Astrocyte of the cerebellum (primary cell): Measurements from ENCODE around the gene ABCC1.

Experiments
- DNase-seq: peaks from one replicate; pipeline ENCODE4 v3.0.0-alpha.2; 2011; ENCODE audit warnings: low read depth
- H3K4me3 ChIP-seq: 2 replicates; pipeline ENCODE4 v1.5.1; 2011; ENCODE audit warnings: mild to moderate bottlenecking, low read depth, low read length, moderate library complexity
- in situ Hi-C: cut with HindIII; loops from 2 replicates; pipeline ENCODE4 v1.10.0; 2017; ENCODE audit warnings: low sequenced_read_pairs
- TF ChIP-seq, protein P1 (sequence below): IDR thresholded peaks from 2 replicates; pipeline ENCODE4 v1.5.1; 2012; ENCODE audit warnings: low read length, low read depth, moderate library complexity, mild to moderate bottlenecking; ENCODE audit errors: missing control alignments

The ABCC1 gene

DNA sequence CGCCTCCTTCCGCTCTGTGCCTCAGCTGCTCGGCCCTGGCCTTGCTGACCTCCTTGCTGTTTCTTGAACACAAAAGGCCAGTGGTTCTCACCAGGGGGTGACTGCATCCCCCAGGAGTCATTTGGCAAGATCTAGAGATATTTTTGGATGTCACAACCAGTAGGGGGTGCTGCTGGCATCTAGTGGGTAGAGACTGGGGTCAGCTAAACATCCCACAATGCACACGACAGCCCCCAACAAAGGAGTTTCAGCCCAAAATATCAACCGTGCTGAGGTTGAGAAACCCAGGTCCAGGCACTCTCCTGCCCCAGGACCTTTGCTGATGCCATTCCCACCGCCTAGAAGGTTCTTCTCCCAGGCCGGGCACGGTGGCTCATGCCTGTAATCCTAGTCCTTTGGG is 234.1 kb downstream of the ABCC1 start:
- no peak overlapping the region for H3K4me3 ChIP-seq
- TF ChIP-seq, protein P1, sequence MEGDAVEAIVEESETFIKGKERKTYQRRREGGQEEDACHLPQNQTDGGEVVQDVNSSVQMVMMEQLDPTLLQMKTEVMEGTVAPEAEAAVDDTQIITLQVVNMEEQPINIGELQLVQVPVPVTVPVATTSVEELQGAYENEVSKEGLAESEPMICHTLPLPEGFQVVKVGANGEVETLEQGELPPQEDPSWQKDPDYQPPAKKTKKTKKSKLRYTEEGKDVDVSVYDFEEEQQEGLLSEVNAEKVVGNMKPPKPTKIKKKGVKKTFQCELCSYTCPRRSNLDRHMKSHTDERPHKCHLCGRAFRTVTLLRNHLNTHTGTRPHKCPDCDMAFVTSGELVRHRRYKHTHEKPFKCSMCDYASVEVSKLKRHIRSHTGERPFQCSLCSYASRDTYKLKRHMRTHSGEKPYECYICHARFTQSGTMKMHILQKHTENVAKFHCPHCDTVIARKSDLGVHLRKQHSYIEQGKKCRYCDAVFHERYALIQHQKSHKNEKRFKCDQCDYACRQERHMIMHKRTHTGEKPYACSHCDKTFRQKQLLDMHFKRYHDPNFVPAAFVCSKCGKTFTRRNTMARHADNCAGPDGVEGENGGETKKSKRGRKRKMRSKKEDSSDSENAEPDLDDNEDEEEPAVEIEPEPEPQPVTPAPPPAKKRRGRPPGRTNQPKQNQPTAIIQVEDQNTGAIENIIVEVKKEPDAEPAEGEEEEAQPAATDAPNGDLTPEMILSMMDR: peak; percentile 31
- in situ Hi-C loops: no loop called here
- no peak for DNase-seq

DNA sequence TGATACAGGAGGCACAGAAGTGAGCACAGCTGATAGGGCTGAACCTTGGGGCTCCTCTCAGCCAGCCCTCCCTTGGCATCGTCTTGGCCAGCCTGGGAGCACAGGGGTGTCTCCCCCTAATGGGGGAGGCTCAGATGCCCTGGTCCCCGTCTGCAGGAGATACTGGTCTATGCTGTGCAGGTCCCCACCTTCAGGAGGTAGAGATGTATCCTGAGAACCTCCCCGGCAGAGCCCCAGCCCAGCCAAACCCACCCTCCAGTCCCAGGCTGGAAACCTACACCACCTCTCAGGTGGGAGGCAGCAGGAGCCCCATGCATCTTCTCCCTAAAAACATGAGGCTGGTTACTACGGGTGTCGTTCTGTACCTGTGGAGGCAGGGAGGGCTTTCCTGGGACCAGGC is 235.2 kb downstream of the ABCC1 start:
- no peak for DNase-seq
- TF ChIP-seq, protein P1: no peak
- in situ Hi-C loops: no loop called here
- no peak overlapping the region for H3K4me3 ChIP-seq

DNA sequence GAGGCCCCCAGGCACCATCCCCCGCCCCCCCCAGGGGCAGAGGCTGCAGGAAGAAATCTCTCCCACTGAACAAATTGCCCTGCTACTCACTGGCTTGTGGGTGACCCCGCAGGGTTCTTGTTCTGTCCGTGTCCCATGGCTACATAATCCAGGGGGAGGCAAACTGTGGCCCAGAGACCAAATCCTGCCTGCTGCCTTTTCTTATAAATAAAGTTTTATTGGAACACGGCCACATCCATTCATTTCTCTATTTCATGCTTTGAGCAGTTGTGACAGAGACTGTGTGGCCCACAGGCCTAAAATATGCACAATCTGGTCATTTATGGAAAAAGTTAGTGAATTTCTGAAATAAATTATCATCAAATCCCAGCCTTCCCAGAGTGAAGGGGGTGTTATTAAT is 235.7 kb downstream of the ABCC1 start:
- DNase-seq: no peak
- H3K4me3 ChIP-seq: no peak overlapping the region
- TF ChIP-seq, protein P1: no peak
- in situ Hi-C loops: loop anchor here (5.0 kb wide), 1 partner anchor 43 kb away; no protein-coding TSS in a partner anchor

DNA sequence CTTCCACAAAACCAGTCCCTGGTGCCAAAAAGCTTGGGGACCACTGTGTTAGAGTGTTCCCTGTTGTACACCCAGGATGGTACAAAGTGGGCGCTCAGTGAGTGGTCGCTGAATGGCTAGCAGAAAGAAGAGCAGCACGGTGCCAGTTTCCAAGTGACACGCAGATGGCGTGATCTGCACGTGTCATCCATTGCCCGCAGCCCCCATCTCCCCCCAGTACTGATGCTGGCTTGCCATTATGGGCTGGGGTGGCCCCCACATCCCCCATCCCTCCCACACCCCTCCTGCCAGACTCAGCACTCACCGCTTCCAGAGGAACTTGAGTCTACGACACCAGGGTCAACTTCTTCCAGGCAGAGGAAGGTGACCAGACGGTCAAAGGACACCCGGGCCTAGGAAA is 237.4 kb downstream of the ABCC1 start:
- H3K4me3 ChIP-seq: no peak overlapping the region
- in situ Hi-C loops: loop anchor here (5.0 kb wide), 1 partner anchor 45 kb away; no protein-coding TSS in a partner anchor
- TF ChIP-seq, protein P1: no peak
- no peak for DNase-seq

DNA sequence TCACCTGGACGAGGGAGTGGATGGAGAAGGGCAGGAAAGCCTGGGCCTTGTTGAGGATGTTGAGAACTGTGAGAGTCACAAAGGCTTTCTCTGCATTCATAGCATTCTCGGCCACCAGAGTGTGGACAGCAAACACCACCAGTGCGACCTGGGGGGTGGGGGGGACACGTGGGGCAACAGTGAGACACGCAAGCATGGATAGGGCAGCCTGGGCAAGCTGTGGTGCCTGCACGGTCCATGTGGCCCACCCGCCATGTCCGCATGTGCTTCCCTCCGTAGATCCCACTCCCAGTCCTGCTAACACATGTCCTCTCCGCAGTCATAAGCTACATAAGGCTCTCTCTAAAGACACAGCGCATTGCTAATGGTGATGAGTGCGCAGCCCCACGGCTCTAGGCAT is 239.4 kb downstream of the ABCC1 start:
- no peak for DNase-seq
- TF ChIP-seq, protein P1: no peak
- in situ Hi-C loops: loop anchor here (5.0 kb wide), 1 partner anchor 47 kb away; no protein-coding TSS in a partner anchor
- H3K4me3 ChIP-seq: no peak overlapping the region

DNA sequence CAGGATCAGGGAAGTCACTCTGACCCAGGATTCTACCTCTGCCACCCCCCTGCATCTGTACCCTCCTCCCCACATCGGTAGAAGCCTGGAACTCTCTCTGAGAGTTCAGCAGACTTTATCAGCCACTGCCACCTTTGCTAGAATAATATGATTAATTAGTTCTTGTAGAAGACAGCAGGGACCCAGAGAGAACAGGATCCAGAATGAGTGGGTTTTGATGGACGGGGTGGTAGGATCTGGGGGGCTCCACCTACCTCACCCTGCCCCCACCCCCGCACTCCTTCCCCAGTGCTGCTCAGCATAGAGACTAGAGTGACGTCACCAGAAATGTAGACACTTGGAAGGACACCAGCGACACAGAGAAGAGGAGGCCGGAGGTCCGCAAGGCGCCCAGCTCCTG is 240.4 kb downstream of the ABCC1 start:
- in situ Hi-C loops: loop anchor here (5.0 kb wide), 1 partner anchor 48 kb away; no protein-coding TSS in a partner anchor
- no peak for DNase-seq

More for the DNA sequence above, 240.4 kb downstream of the ABCC1 start:
- no peak overlapping the region for H3K4me3 ChIP-seq
- TF ChIP-seq, protein P1: no peak
